Transverse colon (tissue), 4 donors: Measurements from ENCODE around the gene PLCD4. TPM values are rescaled to one million over a fixed set of nuclear protein-coding genes. Genes with fewer than 3 reads are reported as not detected.

Source experiments
- DNase-seq: peaks from one replicate; pipeline ENCODE4 v3.0.0-alpha.2; 2019
- H3K27ac ChIP-seq, 4 donors: fragments of 200-600 bp; sonication (generic); 2 replicates each; pipeline ENCODE4 v1.5.1; 2016 to 2018; ENCODE audit warnings: inconsistent platforms in 4 of 4
- H3K27me3 ChIP-seq: fragments of 200-600 bp; sonication (generic); 2 replicates; pipeline ENCODE4 v1.5.1; 2017; ENCODE audit warnings: inconsistent platforms
- H3K36me3 ChIP-seq, 4 donors: fragments of 200-600 bp; sonication (generic); 2 replicates each; pipeline ENCODE4 v1.5.1; 2017 to 2019; ENCODE audit warnings: inconsistent platforms in 4 of 4
- H3K4me1 ChIP-seq, 4 donors: fragments of 200-600 bp; sonication (generic); 2 replicates each; pipeline ENCODE4 v1.5.1; 2017 to 2020; ENCODE audit warnings: inconsistent platforms in 4 of 4
- H3K4me3 ChIP-seq, 4 donors: fragments of 200-600 bp; sonication (generic); 1 replicate in 1 of 4; 2 replicates in 3 of 4; pipeline versions ENCODE4 v1.5.1 to v1.6.1; 2017 to 2019; ENCODE audit warnings: inconsistent platforms in 4 of 4
- H3K9me3 ChIP-seq, 2 donors: fragments of 200-600 bp; sonication (generic); 2 replicates each; pipeline ENCODE4 v1.5.1; 2017 to 2019; ENCODE audit warnings: inconsistent platforms in 2 of 2
- CTCF ChIP-seq, 5 experiments: fragments of 200-600 bp in 3 of 5; fragments of 450-650 bp in 2 of 5; sonication (generic) in 3 of 5; IDR thresholded peaks; 1 replicate in 2 of 5; 2 replicates in 3 of 5; pipeline ENCODE4 v1.5.1; 2016 to 2017; ENCODE audit warnings: antibody characterized with exemption in 5 of 5, inconsistent platforms in 3 of 5, mild to moderate bottlenecking in 2 of 5, moderate library complexity in 1 of 5
- EP300 ChIP-seq: sonication (generic); formaldehyde crosslinking; IDR thresholded peaks from one replicate; pipeline ENCODE4 v1.6.1; 2017; ENCODE audit warnings: antibody characterized with exemption, low read depth
- POLR2A ChIP-seq: fragments of 450-650 bp; IDR thresholded peaks from one replicate; pipeline ENCODE4 v1.6.1; 2016; ENCODE audit warnings: antibody characterized with exemption, mild to moderate bottlenecking, moderate library complexity
- POLR2AphosphoS5 ChIP-seq, 3 donors: sonication (generic); formaldehyde crosslinking; IDR thresholded peaks; one replicate each; pipeline ENCODE4 v1.6.1; 2016; ENCODE audit warnings: antibody characterized with exemption in 3 of 3
- WGBS, 2 donors: methylation state at CpG; one replicate each; pipeline ENCODE4 v1.1.5; 2018; ENCODE audit warnings: low coverage in 1 of 2; 5-methylcytosine and 5-hydroxymethylcytosine counted together
- in situ Hi-C, 4 donors: fragments of 200-750 bp; cut with MboI; loops; one replicate each; pipeline versions ENCODE4 v1.15.0 to v1.15.1; 2017; ENCODE audit warnings: low sequenced_read_pairs in 3 of 4, low pct_ligation_motif_present in 1 of 4, low pct_unique_long_range_greater_than_20kb in 1 of 4
- intact Hi-C: fragments of 100-400 bp; cut with DNase I; formaldehyde crosslinking; loops from one replicate; pipeline ENCODE4 v1.15.1; 2023; ENCODE audit warnings: low total_unique reads
- total RNA-seq, 4 donors: library from RNA; depleted of rRNA; stranded (reverse); fragments of >200 nt; gene quantifications; one replicate each; pipeline ENCODE4 v1.1.0, GENCODE V29; 2016

The PLCD4 gene
- total RNA-seq, 4 donors from 2014 or later = 0.20 to 8.2 (median 4.7) TPM

- Histone ChIP-seq H3K4me3 (no peak overlapping the region), H3K27ac (no peak overlapping the region), H3K9me3 (no peaks in the 10 kb centered on the region), H3K27me3 (no peaks in the 10 kb centered on the region), H3K4me1 (peaks cover 0 to 2% (median 0%) of the 10 kb centered on the region in 4 donors), H3K36me3 (no peaks in the 10 kb centered on the region)
- TF ChIP-seq POLR2A = no peak
- no peak for TF ChIP-seq EP300
- TF ChIP-seq POLR2AphosphoS5 (IDR thresholded peaks at IDR 0.05) = no peak
- no peak for TF ChIP-seq CTCF (IDR thresholded peaks at IDR 0.05)
- no peak for DNase-seq
- in situ Hi-C loops = no loop called here
- intact Hi-C loops = no loop called here
- WGBS, 2 donors = 53 to 64% methylated on average over 3 to 7 of the region's 7 CpGs
Observed at GRCh38 chr2:218622606-218623365, 15.1 kb downstream of the PLCD4 start.

GRCh38 chr2:218623366-218623705, 15.6 kb downstream of the PLCD4 start:
- Histone ChIP-seq H3K27ac (no peak overlapping the region), H3K4me3 (no peak overlapping the region), H3K9me3 (no peaks in the 10 kb centered on the region), H3K27me3 (no peaks in the 10 kb centered on the region), H3K36me3 (no peaks in the 10 kb centered on the region), H3K4me1 (peaks cover 0 to 2% (median 0%) of the 10 kb centered on the region in 4 donors)
- WGBS, 2 donors = 64 to 79% methylated on average over 3 of the region's 3 CpGs
- TF ChIP-seq POLR2AphosphoS5 (IDR thresholded peaks at IDR 0.05) = no peak
- no peak for TF ChIP-seq EP300
- no peak for TF ChIP-seq CTCF (IDR thresholded peaks at IDR 0.05)
- TF ChIP-seq POLR2A = no peak
- intact Hi-C loops = no loop called here
- DNase-seq = no peak
- in situ Hi-C loops = no loop called here

GRCh38 chr2:218626369-218626768, 18.7 kb downstream of the PLCD4 start:
- no peak overlapping the region for H3K4me3 ChIP-seq
- H3K9me3 ChIP-seq = no peaks in the 10 kb centered on the region
- no peaks in the 10 kb centered on the region for H3K27me3 ChIP-seq
- TF ChIP-seq POLR2A (no peak), POLR2AphosphoS5 (IDR thresholded peaks at IDR 0.05) (no peak), EP300 (no peak), CTCF (IDR thresholded peaks at IDR 0.05) (no peak)
- no peak overlapping the region for H3K27ac ChIP-seq
- in situ Hi-C loops (no loop called here), intact Hi-C loops (no loop called here)
- peaks cover 0 to 2% (median 0%) of the 10 kb centered on the region in 4 donors for H3K4me1 ChIP-seq
- 95% methylated on average over 4 of the region's 4 CpGs; no CpG with 5 or more reads in 1 of the 2 donors for WGBS, 2 donors
- DNase-seq = no peak
- no peaks in the 10 kb centered on the region for H3K36me3 ChIP-seq

- Histone ChIP-seq H3K27me3 (no peaks in the 10 kb centered on the region), H3K9me3 (no peaks in the 10 kb centered on the region), H3K4me3 (no peak overlapping the region), H3K27ac (no peak overlapping the region), H3K4me1 (no peaks in the 10 kb centered on the region), H3K36me3 (no peaks in the 10 kb centered on the region)
- WGBS, 2 donors = 88 to 93% methylated on average over 2 to 4 of the region's 4 CpGs
- intact Hi-C loops (no loop called here), in situ Hi-C loops (no loop called here)
- no peak for TF ChIP-seq EP300
- no peak for TF ChIP-seq CTCF (IDR thresholded peaks at IDR 0.05)
- TF ChIP-seq POLR2AphosphoS5 (IDR thresholded peaks at IDR 0.05) = no peak
- no peak for TF ChIP-seq POLR2A
- no peak for DNase-seq
Observed at GRCh38 chr2:218627939-218628338, 20.2 kb downstream of the PLCD4 start.
